Globus pallidus (tissue), 1 donor: Measurements from ENCODE around the gene EFNA4.

Source experiments
- DNase-seq: peaks from one replicate; pipeline ENCODE4 v3.0.0-alpha.2; 2015; ENCODE audit warnings: low spot score

EFNA4 gene

DNA sequence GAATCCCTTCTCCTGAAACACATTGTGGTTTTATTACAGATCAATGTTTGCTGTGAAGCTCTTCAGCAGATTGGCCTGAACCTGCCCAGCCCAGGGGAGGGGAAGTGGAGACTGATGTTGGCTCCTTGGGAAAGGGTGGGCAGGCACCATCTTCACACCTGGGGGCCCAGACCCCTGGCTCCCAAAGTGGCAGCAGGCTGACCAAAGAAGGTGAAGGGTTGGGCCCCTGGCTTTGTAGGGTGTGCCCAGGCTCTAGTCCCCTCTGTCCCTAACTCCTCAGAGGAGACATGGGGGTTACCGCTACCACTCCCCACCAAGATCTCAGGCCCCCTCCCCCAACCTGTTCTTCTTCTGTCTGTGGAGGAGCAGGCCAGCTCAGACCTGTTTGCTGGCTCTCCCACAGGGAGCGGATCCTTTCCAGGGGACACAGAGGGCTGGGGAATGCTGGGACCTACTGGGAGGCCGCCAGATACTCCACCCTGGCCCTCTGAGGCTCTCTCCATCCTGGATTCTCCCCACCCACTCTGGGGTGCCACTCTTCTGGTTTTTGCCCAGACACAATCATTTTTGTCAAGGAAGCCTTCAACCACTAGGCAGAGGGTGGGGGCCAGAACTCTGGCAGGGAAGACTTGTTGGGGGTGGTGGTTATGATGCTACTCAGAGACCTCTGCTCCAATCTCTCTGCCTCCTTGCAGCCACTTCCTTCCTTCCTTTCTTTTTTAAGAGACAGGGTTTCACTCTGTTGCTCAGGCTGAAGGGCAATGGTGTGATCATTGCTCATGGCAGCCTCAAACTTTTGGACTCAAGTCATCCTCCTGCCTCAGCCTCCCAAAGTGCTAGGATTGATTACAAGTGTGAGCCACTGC lies 10.1 kb downstream of the EFNA4 start:
- no peak for DNase-seq

DNA sequence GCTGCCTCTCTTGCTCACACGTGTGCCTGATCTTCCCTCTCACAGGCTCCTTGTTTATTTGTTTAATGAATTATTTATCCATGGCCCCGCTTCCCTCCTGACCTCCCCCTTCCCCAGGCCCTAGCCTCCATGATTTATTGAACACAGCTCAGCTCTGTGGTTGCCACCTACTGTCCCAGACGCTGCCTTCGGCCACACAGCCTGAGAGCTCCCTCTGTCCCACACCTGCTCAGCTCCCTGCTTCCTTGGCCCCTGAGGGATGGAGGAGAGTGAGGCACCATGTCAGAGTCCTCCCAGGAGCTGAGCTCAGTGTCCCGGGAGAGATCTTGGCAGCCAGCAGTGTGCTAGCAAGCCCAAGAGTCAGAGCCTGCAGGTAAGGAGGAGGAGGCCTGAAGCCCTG lies 12.0 kb downstream of the EFNA4 start:
- no peak for DNase-seq

DNA sequence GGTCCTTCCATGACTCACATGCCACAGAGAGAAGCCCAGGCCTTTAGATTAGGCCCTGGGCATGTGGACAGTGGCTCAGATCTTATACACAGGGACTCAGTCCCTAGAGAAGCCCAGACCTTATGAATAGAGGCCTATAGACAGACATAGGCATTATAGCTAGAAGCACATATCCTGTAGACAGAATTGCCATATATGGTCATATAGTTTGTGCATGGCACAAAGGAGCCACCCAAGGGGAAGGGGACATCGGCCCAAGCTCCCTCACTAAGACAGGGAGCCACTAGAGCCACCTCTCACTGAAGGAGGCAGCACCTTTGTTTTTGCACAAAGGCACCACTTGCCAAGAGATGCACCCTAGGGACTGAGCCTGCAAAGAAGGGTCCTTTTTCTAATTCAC lies 12.8 kb downstream of the EFNA4 start:
- DNase-seq = no peak

DNA sequence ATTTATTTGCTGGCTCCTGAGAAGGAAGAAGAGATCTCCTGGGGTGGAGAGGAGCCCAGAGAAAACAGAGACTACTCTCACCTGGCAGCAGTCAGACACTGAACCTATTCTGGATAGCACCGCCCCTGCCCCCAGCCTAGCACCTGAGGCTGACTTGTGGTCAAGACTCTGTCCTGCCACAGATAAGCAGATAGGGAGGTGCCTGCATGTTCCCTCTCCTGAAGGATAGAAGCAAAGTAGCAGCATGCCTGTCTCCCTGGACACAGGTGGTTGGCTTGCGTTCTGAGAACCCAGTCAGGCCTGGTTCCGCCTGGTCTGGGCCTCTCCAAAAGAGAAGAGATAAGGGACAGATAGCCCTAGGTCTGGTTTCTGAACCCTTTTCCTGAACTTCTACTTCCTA lies 13.8 kb downstream of the EFNA4 start:
- DNase-seq = no peak

DNA sequence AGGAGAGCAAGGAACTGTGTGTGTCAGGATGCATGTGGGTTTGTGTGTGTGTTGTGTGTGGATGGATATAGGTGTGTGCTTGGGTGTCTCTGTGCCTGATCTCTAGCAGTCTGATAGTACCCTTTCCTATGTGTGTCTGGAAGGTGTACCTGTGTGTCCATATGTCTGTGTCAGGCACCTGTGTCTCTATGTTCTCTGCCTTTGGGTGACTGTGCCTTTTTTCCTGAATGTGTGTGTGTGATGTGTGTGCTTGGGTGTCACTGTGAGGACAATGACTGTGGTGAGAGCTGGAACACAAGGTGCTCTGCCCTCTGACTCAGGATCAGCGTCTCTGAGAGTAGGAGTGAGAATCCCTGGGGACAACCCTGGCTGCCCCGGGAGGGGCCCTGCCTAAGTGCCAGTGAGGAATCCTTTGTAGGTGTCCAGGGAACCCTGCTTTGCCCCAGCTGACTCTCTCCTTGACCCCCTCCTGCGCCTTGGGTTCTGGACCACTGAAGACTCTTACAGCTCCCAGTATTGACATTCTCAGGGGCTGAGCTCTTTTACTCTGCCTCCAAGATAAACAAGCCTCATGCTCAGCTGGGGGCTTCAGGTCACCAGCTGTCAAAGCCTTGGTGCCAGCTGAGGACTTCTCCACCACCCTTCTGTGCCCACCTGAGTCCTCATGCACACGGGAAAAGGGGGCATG lies 14.4 kb downstream of the EFNA4 start:
- no peak for DNase-seq

DNA sequence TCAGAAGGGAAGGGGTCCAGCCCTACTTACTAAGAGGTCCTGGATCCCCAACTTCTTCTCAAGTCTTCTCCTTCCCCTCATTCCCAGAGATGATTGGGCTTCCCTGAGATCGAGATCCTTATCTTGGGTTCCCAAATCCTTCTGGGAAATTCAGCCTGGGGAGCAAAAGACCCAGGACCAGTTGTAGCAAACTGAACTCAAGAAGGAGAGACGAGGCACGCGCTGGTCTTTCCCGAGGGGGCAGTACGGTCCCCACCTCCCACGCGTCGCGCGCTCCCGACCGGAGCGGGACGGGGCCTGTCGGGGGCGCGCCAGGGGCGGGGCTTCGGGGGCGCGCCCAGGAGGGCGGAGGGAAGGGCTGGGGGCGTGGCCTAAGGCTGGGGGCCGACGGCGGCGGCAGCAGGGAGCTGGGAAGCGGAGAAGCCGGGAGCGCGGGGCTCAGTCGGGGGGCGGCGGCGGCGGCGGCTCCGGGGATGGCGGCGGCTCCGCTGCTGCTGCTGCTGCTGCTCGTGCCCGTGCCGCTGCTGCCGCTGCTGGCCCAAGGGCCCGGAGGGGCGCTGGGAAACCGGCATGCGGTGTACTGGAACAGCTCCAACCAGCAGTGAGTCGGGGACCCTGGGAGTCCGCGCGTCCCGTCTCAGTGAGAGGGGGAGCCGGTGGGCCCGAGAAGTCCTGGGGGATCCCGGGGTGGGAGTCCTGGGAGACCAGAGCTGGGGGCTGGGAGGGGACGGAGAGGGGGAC lies 15.1 kb downstream of the EFNA4 start, which contains the start of gene EFNA3:
EFNA3 (plus strand) TSS at position 369 of the 741 bp plus-strand sequence; CDS start at position 474, 105 bp downstream.
- no peak for DNase-seq

DNA sequence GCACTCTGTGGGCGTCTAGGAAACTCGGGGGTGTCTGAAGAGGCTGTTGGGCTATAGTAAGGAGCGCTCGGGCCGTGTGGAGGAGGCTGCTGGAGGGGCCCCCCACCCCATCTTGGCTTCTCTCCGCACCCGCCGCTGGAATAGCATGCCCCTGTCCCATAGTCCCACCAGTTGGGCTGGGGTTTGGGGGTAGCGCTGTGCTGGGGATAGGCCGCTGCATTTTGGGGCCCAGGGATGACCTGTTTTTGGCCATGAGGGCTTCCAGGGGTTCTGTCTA lies 15.6 kb downstream of the EFNA4 start:
- no peak for DNase-seq

DNA sequence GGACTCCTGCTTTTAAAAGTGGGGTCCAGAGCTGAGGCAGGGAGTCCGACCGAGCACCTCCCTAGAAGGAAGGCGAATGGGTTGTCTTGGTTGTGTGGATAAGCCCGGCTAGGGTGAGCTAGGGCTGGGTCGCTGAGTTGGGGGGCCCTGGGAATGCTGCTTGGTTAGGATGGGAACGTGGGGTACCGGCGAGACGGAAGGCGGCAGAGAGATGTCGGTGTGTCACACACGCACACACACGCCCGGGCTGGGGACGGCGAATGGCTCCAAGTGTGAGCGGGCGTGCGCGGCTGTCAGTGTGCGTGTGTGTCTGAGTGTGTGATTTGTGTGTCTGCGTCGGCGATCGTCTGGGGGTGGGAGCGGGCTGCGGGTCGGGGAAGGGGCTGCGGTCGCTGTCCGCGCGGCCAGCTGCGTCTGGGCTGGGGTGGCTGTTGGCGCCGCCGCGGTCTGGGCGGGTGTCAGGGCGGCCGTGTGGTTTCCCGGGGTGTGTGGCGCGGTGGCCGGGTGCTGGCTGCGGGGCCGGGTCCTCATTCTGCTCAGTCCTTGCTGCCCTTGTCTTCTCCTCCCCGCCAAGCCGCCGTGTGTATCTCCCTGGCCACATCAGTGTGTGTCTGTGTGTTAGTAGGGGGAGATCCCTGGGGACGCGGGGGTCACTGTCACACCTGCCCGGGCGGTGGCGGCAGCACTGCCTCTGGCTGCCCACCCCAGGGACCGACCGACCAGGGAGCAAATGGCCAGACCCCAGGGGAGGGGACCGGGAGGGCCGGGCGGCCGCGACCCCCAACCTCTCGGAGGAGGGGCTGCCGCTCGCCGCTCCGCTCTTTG lies 16.2 kb downstream of the EFNA4 start:
- DNase-seq = no peak

DNA sequence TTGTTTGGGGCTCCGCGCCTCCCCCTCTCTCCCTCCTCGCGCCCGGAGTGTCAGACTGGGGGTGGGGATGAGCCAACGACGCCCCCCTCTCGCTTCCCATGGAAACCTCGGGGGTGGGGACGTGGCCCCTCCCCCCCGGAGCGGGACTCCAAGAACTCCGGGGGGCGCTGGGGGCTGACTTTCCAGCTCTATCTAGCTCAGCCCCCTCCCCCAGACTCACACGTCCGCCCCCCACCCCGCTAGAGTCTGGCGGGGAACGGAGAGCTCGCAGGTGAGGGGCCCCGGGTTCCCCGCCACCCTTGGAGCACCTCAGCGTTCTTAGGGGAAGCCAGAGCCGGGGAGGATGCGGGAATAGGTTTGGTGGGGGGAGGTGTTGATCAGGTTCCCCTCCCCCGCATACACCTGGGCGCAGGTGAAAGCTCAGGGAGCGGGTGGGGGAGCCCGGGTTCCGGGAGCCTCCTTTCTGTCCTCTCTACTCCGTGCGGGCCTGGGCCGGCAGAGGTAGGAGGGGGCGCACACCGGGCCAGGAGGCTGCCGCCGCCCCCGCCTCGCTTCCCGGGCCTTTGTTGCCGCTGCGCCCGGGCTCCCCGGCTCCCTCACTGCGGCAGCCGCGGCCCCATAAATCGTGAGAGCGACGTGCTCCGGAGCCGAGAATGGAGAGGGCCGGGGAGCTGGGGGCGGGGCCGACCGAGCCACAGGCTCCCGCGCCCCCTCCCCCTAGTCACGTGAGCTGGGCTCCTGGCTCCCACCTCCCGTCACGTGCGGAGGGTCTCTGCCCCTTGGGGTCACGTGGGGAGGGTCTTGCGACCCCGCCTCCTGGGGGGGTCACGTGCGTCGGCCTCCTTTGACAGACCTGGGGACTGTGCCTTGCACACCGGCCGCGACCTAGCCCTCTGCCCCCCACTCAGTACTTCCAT lies 17.0 kb downstream of the EFNA4 start:
- DNase-seq = no peak

DNA sequence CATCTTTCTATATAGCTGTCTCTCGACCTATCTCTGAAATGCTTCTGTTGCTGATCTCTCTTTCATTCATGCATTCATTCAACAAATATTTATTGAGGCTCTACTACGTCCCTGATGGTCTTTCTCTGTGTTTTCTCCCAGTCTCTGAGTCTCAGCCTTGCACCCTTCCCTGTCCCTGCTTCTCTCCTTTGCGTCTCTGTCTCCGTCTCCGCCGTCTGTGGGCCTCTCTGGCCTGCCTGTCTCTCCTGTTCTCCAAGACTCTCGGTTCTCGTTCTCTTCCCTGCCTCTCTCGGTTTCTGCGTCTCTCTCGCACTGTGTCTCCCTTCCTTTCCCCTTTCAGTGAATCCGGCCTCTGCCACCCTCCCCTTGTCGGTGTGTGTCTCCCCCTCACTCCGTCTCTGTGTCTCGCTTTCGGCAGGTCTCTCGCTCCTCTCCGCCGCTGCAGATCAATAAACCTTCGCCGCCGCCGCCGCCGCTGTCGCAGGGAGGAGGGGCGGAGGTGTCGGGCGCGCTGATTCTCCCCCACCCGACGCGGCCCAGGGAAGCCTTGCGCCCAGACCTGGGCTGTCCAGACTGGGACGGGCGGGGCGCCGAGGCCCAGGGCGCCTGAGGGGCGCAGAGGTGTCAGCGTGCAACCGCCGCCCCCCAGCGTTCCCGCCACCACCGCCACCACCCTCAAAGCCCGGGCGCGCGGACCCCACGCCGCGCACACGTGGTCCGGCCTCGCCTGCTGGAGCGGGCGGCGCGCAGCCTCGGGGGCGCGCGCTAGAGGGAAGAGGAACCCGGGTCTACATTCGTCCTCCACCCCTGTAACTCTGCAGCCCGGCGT lies 18.1 kb downstream of the EFNA4 start:
- DNase-seq = no peak

DNA sequence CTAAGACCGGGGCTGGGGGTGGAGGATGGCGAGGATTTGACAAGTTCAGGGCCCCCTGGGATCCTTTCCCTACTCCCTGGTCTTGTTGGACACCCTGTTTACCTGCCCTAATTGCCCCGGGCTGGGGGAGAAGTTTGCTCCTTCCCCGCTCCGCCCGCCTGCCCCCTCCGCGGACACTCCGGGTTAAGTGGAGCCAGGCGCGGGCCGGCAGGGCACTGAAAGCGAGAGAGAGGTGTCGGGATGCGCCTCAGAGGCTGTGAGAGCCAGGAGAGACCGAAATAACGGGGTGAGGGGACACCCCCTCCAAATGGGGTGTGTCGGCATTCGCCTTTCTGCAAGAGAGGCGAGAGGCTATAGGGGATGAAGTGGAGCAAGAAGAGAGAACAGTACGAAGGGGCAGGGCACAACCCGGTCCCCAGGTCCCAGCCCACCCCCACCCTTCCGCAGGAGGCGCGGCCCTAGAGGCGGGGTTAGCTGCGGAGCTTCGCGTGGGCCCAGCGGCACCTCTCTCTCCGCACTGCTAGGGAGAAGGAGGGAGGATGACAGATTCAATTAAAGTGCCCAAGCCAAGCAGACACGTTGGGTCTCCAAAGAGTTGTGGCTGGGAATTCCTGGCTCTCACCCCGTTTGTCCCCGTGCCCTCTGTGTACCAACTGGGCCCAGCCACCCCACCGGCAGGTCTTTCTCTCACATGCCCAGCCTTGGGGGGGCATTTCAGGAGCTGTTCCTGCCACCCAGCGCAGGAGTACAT lies 18.9 kb downstream of the EFNA4 start:
- DNase-seq = no peak

DNA sequence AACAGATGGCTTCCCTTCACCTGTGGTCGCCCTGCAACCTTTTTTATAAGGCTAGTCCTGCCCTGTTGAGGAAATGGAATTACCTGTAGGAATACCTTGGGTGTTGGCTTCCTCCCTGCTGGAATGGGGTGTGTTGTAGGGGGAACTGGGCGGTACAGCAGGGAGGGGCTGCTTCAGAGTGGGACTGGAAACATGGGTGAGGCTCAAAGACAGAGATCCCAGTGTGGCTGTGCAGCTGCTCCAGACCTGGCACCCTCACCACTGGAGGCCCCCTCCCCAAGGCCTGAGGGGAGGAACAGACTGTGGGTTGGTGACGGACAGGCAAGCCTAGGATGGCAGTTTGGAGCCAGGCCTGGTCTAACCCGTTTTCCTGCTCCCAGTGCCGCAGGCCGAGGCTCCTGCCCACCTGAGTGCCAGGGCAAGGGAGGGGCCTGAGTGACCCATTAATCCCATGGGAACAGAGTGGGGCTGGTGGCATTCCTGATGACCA lies 19.6 kb downstream of the EFNA4 start:
- no peak for DNase-seq

DNA sequence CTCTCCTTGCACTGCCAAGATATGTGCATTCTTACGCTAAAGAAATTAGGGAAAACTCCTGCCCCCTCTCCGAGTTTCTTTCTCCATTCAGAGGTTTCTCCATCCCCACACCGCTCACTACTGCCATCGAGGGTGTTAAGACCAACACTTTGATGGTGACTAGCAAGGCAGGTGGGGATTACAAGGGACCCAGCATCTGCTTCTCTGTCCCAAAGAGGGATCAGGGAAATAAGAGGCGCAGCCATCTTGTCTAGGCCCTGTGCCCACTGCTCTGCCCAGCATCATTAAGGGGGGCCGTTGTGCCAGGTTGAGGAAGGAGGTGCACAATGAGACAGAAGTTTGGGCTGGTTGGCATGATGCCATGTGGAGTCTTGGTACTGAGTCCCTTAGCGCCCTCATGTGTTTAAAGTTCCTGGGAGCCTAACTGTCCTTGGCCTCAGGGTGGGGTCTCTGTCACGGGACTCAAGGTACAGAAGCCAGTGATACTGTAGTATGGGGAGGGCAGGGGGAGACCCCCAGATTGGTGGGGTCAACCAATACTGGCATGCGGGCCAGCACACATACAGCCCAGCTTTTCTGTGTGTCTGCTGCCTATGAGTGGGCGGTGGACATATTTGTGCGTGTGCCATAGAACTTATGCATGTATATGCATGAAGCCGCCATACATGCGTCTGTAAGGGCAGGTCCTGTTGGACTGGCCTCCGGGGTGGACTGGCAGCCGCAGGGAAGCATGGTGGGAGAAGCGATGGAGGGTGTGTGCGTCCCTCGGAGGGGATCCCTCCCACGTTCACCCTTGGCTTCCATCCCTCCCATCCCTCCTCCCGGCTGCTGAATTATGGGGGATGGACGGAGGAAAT lies 20.6 kb downstream of the EFNA4 start:
- no peak for DNase-seq

DNA sequence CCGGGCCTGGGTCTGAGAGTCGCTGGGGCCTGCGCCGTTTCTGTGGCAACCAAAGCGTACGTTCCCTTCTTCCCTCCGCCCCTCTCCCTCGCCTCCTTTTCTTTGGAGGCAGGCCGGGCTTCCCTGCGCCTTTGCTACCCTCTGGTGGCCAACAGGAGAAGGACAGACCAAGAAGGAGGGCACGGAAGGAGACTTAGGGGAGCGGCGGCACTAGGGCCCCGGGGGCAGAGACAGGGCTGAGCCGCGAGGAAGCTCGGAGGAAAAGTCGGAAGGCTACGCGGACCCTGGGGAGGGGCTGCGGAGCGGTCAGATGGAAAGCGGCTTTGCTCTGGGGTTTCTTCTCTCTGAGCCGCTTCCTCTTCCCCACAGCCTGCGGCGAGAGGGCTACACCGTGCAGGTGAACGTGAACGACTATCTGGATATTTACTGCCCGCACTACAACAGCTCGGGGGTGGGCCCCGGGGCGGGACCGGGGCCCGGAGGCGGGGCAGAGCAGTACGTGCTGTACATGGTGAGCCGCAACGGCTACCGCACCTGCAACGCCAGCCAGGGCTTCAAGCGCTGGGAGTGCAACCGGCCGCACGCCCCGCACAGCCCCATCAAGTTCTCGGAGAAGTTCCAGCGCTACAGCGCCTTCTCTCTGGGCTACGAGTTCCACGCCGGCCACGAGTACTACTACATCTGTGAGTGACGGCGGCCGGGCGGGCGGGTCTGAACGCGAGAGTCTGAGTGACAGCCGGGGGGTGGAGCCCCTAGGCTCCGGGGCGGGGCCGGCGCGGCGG lies 21.4 kb downstream of the EFNA4 start:
- peak; percentile 95 for DNase-seq

DNA sequence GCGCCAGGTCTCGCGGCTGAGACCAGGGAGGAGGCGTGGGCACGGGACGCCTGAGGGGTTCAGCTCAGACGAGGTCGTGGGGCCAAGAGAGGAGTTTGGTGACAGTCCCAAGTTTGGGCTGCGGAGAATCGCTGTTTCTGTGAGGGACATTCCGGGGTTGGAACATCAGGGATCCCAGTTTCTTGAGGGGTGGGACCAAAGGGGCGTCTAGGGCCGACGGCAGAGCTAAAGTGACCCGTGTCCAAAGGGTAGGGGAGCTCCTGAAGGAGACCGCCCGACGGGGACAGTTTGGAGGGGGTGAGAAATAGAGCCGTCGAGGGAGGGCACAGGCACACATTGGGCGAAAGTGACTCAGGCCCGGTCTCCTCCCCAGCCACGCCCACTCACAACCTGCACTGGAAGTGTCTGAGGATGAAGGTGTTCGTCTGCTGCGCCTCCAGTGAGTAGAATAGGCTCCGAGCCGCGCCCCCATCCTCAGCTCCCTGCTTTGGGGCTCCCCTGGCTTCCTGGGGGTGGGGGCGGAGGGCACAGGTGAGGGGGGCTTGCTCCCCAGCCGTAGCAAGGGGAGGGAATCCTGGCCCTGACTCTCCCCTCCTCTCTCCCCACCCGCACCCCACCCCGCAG lies 22.1 kb downstream of the EFNA4 start:
- no peak for DNase-seq

DNA sequence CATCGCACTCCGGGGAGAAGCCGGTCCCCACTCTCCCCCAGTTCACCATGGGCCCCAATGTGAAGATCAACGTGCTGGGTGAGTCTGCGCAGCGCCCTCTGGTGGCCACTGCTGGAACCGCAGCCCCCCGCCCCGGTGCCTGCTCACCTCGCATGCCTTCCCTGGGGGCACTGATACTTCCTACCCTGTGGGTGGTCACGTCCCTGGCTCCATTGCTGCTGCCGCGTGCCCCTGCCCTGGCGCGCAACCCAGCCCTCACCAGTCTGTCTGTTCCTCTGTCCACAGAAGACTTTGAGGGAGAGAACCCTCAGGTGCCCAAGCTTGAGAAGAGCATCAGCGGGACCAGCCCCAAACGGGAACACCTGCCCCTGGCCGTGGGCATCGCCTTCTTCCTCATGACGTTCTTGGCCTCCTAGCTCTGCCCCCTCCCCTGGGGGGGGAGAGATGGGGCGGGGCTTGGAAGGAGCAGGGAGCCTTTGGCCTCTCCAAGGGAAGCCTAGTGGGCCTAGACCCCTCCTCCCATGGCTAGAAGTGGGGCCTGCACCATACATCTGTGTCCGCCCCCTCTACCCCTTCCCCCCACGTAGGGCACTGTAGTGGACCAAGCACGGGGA lies 22.7 kb downstream of the EFNA4 start:
- DNase-seq = peak; percentile 59
